Measurements from ENCODE around the gene MRPL12.

DNA sequence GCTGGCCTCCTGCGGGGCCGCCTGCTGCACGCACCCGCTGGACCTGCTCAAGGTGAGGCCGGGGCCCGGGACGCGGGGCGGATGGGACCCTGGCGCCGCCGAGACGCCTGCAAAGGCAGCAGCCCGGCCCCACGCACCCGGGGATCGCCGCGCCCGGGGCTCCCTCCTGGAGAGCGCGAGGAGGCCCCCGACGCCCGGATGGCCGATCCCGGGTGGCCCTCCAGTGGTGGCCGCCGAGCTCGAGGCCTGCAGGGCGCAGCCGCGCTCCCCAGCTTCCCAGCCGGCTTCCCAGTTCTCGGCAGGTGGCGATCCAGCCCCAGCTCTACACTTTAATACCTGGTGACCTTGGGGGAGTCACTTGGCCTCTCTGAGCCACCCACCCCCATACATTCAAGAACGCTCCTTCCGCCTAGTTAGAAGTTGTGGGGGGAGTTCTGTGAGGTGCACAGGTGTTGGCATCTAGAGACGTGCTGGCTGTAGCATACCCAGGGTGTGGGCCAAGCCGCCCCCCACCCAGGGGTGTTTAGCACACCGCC lies 9.4 kb downstream of the MRPL12 start:
- TF ChIP-seq POLR2AphosphoS5 (IDR thresholded peaks at IDR 0.05; ENCODE audit: low read depth, low read length) (no peak), SIN3A (IDR thresholded peaks at IDR 0.05; ENCODE audit: borderline replicate concordance, insufficient read depth, low read length) (no peak), REST (IDR thresholded peaks at IDR 0.05; ENCODE audit: insufficient read depth in 1 of 2, low read depth in 2 of 2, low read length in 2 of 2) (no peak), TAF1 (IDR thresholded peaks at IDR 0.05; ENCODE audit: borderline replicate concordance, insufficient read depth, low read length) (no peak), FOXP2 (optimal IDR thresholded peaks at IDR 0.05; ENCODE audit: borderline replicate concordance, extremely low read depth, extremely low read length, insufficient read depth) (no peak)
